KMS-11 (cell line): Measurements from ENCODE around the gene USP35.

Experiments
- H2AFZ ChIP-seq: fragments of 200-600 bp; sonication (generic); 2 replicates; pipeline ENCODE4 v1.6.1; 2016; ENCODE audit warnings: antibody characterized with exemption, mixed run types, low read depth
- H3K27ac ChIP-seq: fragments of 200-600 bp; sonication (generic); 2 replicates; pipeline ENCODE4 v1.6.1; 2016; ENCODE audit warnings: mild to moderate bottlenecking, mixed run types
- H3K27me3 ChIP-seq: fragments of 200-600 bp; sonication (generic); 2 replicates; pipeline ENCODE4 v1.6.1; 2017; ENCODE audit warnings: mild to moderate bottlenecking, low read depth, mixed run types, moderate library complexity; ENCODE audit not compliant: insufficient read depth
- H3K36me3 ChIP-seq: fragments of 200-600 bp; sonication (generic); 2 replicates; pipeline ENCODE4 v1.6.1; 2017; ENCODE audit warnings: mild to moderate bottlenecking, mixed run types; ENCODE audit not compliant: insufficient read depth
- H3K4me1 ChIP-seq: fragments of 200-600 bp; sonication (generic); 2 replicates; pipeline ENCODE4 v1.6.1; 2016; ENCODE audit warnings: mild to moderate bottlenecking, low read depth, mixed run types; ENCODE audit not compliant: poor library complexity, severe bottlenecking
- H3K4me2 ChIP-seq: fragments of 200-600 bp; sonication (generic); 2 replicates; pipeline ENCODE4 v1.7.0; 2016; ENCODE audit warnings: mild to moderate bottlenecking, mixed run types
- H3K4me3 ChIP-seq: fragments of 200-600 bp; sonication (generic); IDR thresholded peaks from 2 replicates; pipeline ENCODE4 v1.6.1; 2017; ENCODE audit warnings: low read depth, low read length, mixed read lengths; ENCODE audit not compliant: insufficient read depth
- H3K79me2 ChIP-seq: fragments of 200-600 bp; sonication (generic); 2 replicates; pipeline ENCODE4 v1.6.1; 2016; ENCODE audit warnings: low read depth, mixed run types; ENCODE audit not compliant: insufficient read depth
- H3K9ac ChIP-seq: fragments of 200-600 bp; sonication (generic); 2 replicates; pipeline ENCODE4 v1.6.1; 2016; ENCODE audit warnings: mild to moderate bottlenecking, mixed run types
- H4K20me1 ChIP-seq: fragments of 200-600 bp; sonication (generic); 2 replicates; pipeline ENCODE4 v1.6.1; 2016; ENCODE audit warnings: mild to moderate bottlenecking, mixed run types; ENCODE audit not compliant: insufficient read depth
- CTCF ChIP-seq: fragments of 200-600 bp; sonication (generic); conservative IDR thresholded peaks from 2 replicates; pipeline ENCODE4 v1.6.1; 2017; ENCODE audit warnings: low read depth, mild to moderate bottlenecking, antibody characterized with exemption, low read length, moderate library complexity, mixed read lengths

The USP35 gene

GRCh38 chr11:78203184-78203583, 14.5 kb downstream of the USP35 start:
- Histone ChIP-seq H3K27ac (no peak overlapping the region), H3K4me1 (no peaks in the 10 kb centered on the region), H3K27me3 (no peaks in the 10 kb centered on the region), H3K9ac (no peak overlapping the region), H3K4me3 (no peak overlapping the region), H2AFZ (no peak overlapping the region), H3K36me3 (no peaks in the 10 kb centered on the region), H3K79me2 (no peaks in the 10 kb centered on the region), H3K4me2 (no peak overlapping the region), H4K20me1 (no peaks in the 10 kb centered on the region)
- TF ChIP-seq CTCF = no peak

GRCh38 chr11:78205256-78205655, 16.5 kb downstream of the USP35 start:
- Histone ChIP-seq H3K4me2 (no peak overlapping the region), H3K27ac (no peak overlapping the region), H3K27me3 (no peaks in the 10 kb centered on the region), H4K20me1 (no peaks in the 10 kb centered on the region), H3K4me3 (no peak overlapping the region), H2AFZ (no peak overlapping the region), H3K4me1 (no peaks in the 10 kb centered on the region), H3K36me3 (no peaks in the 10 kb centered on the region), H3K79me2 (no peaks in the 10 kb centered on the region), H3K9ac (no peak overlapping the region)
- no peak for TF ChIP-seq CTCF

- no peak overlapping the region for H2AFZ ChIP-seq
- no peak overlapping the region for H3K9ac ChIP-seq
These were observed 17.0 kb downstream of the USP35 start for GRCh38 chr11:78205691-78206090.

GRCh38 chr11:78207532-78208256, 19.0 kb downstream of the USP35 start:
- H3K4me2 ChIP-seq = no peak overlapping the region
- no peaks in the 10 kb centered on the region for H3K4me1 ChIP-seq
- H3K27ac ChIP-seq = no peak overlapping the region
- H3K4me3 ChIP-seq = no peak overlapping the region
- no peaks in the 10 kb centered on the region for H4K20me1 ChIP-seq
- no peak overlapping the region for H2AFZ ChIP-seq
- H3K9ac ChIP-seq = no peak overlapping the region
- no peak for TF ChIP-seq CTCF
- H3K79me2 ChIP-seq = no peaks in the 10 kb centered on the region
- no peaks in the 10 kb centered on the region for H3K27me3 ChIP-seq
- H3K36me3 ChIP-seq = no peaks in the 10 kb centered on the region

More at GRCh38 chr11:78205691-78206090, 17.0 kb downstream of the USP35 start:
- Histone ChIP-seq H3K36me3 (no peaks in the 10 kb centered on the region), H4K20me1 (no peaks in the 10 kb centered on the region), H3K27me3 (no peaks in the 10 kb centered on the region), H3K4me2 (no peak overlapping the region), H3K27ac (no peak overlapping the region), H3K4me3 (no peak overlapping the region), H3K79me2 (no peaks in the 10 kb centered on the region), H3K4me1 (no peaks in the 10 kb centered on the region)
- no peak for TF ChIP-seq CTCF
